Stomach smooth muscle (tissue), 2 donors: Measurements from ENCODE around the gene C1orf159.

ENCODE experiments used
- H3K27ac ChIP-seq: one replicate; pipeline ENCODE4 v1.7.0; 2013; ENCODE audit warnings: mild to moderate bottlenecking, low read length, inconsistent platforms
- H3K27me3 ChIP-seq, 2 donors: one replicate each; pipeline ENCODE4 v1.7.0; 2013; ENCODE audit warnings: low read length in 2 of 2; ENCODE audit not compliant: insufficient read depth in 2 of 2, control insufficient read depth in 1 of 2
- H3K36me3 ChIP-seq, 2 donors: one replicate each; pipeline ENCODE4 v1.7.0; 2013; ENCODE audit warnings: low read length in 2 of 2; ENCODE audit not compliant: control insufficient read depth in 2 of 2, insufficient read depth in 2 of 2
- H3K4me1 ChIP-seq: one replicate; pipeline ENCODE4 v1.7.0; 2013; ENCODE audit warnings: low read length; ENCODE audit not compliant: control insufficient read depth, insufficient read depth
- H3K4me3 ChIP-seq, 2 donors: one replicate each; pipeline ENCODE4 v1.7.0; 2013; ENCODE audit warnings: low read length in 2 of 2
- H3K9ac ChIP-seq, 2 donors: one replicate each; pipeline ENCODE4 v1.7.0; 2013; ENCODE audit warnings: low read length in 2 of 2, mild to moderate bottlenecking in 1 of 2
- H3K9me3 ChIP-seq, 2 donors: one replicate each; pipeline ENCODE4 v1.7.0; 2013; ENCODE audit warnings: low read length in 2 of 2; ENCODE audit not compliant: control insufficient read depth in 2 of 2
- donor health status: healthy.
- donor health status: Pancreatic carcinoma.

The C1orf159 gene

DNA sequence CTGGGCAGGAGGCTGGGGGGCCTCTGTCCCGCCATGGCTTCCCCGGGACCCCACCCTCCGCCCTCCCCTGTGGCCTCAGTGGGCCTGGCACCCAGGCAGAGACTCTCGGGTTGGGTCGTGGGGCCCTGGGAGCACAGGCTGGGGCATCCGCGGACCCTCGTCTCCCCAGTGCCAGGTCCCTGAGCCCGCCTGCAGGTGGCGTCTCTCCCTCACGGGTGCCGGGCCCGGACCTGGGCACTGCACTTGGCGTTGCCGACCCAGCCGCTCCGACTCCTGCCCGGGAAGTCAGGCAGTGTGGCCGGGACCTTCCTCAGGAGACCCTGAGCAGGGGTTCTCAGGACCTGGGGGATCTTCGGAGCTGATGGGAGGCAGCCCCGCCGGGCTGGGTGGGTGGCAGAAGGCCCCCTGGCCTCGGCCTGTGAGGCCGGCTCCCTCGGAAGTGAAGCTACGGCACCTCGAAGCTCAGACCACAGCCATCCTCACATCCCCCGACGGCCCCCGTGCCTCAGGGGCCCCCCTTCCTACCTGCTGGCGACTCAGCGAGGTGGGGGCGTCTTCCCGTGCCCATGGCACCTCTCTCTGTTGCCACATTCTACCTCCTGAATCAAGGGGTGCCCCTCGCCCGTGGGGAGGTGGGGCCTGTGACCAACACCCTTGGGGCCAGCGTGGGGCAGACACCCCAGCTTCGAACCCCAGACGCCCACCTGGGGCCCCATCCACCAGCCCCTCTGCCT lies 6.4 kb upstream of the C1orf159 start:
- peaks cover 4 to 17% of the 10 kb centered on the region in 2 donors for H3K27me3 ChIP-seq
- H3K4me3 ChIP-seq = peak overlapping the region; percentile 32 to 64
- peaks cover 16% of the 10 kb centered on the region for H3K4me1 ChIP-seq
- H3K9ac ChIP-seq = peak overlapping the region in 1 of 2 donors; percentile 60
- H3K9me3 ChIP-seq = peaks cover 0 to 4% of the 10 kb centered on the region in 2 donors
- no peak overlapping the region for H3K27ac ChIP-seq
- H3K36me3 ChIP-seq = no peaks in the 10 kb centered on the region

DNA sequence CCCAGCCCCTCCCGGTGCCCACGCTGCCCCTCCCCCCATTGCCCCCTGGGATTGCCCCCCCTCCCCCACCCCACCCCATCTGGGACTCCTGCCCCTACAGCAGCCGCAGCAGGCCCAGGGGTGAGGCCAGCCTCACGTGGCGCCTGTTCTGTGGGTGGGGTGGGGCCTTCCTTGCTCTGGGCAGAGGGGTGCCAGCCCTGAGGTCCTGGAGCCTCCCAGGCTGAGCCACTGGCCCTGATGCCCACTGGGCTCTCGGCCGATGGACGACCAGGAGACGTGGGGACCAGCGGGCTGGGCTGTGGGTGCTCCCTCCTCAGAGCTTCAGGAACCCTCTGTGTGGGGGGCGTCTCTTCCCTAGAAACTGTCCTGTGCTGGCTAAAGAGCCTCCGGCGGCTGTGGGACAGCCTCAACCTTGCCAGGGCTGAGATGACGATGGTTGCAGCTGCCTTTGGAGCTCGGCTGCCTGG lies 5.8 kb upstream of the C1orf159 start:
- Histone ChIP-seq H3K9ac (no peak overlapping the region), H3K4me3 (peak overlapping the region in 1 of 2 donors; percentile 64), H3K4me1 (peaks cover 17% of the 10 kb centered on the region), H3K27ac (no peak overlapping the region), H3K9me3 (peaks cover 0 to 4% of the 10 kb centered on the region in 2 donors), H3K36me3 (no peaks in the 10 kb centered on the region), H3K27me3 (peaks cover 4 to 18% of the 10 kb centered on the region in 2 donors)

DNA sequence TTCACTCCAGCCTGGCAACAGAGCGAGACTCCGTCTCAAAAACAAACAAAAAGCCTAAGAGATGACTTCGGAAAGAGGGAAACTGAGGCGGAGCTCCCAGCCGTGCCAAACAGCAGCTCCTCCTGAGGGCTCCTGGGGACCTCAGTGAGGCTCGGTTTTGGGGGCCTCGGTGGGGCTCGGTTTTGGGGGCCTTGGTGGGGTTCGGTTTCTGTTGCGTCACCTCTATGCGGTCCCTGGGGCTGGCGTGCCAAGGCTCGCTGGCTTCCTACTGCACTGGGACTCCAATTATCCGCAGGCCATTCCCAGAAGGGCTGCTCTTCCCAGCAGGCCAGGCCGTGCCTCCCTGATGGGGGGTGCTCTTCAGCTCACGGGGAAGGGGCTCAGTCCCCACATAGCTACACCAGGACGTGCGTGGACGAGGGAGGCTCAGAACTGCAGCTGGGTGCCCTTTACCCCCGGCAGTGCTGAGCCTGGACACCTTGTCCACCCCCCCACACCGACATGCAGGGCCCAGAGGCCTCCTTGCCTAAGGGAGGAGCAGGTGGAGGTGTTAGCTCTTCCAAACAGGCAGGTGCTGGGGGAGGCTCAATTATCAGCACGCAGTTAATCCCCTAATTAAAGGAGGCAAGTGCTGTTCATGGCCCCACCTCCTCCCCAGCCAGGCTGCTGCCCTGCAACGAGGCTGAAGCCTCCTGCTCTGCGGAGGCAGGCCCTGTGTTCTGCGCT lies 5.1 kb upstream of the C1orf159 start:
- H3K9ac ChIP-seq = no peak overlapping the region
- H3K27ac ChIP-seq = no peak overlapping the region
- H3K36me3 ChIP-seq = no peaks in the 10 kb centered on the region
- no peak overlapping the region for H3K4me3 ChIP-seq
- H3K27me3 ChIP-seq = peaks cover 4 to 18% of the 10 kb centered on the region in 2 donors
- H3K4me1 ChIP-seq = peaks cover 22% of the 10 kb centered on the region
- H3K9me3 ChIP-seq = peaks cover 0 to 4% of the 10 kb centered on the region in 2 donors

DNA sequence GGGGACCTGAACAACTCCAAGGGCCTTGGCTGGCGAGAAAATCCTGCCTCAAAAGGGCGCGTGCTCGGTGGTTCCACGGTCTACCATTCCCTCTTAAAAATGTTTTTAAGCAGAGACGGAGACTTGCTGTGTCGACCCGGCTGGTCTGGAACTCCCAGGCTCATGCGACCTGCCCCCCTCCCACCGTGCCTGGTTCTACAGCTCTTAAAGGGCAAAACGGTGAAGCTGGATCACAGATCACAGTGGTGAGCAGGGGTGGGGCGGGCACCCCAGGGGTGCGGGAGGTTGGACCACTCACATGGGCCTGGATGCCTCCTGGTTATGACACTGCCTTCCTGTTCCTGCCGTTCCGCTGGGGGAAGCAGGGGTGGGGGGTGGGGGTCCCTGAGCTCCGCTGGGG lies 4.2 kb upstream of the C1orf159 start:
- H3K27ac ChIP-seq = no peak overlapping the region
- H3K4me1 ChIP-seq = peaks cover 24% of the 10 kb centered on the region
- no peak overlapping the region for H3K4me3 ChIP-seq
- H3K27me3 ChIP-seq = peaks cover 4 to 18% of the 10 kb centered on the region in 2 donors
- H3K9me3 ChIP-seq = peaks cover 0 to 4% of the 10 kb centered on the region in 2 donors
- H3K9ac ChIP-seq = no peak overlapping the region
- no peaks in the 10 kb centered on the region for H3K36me3 ChIP-seq

DNA sequence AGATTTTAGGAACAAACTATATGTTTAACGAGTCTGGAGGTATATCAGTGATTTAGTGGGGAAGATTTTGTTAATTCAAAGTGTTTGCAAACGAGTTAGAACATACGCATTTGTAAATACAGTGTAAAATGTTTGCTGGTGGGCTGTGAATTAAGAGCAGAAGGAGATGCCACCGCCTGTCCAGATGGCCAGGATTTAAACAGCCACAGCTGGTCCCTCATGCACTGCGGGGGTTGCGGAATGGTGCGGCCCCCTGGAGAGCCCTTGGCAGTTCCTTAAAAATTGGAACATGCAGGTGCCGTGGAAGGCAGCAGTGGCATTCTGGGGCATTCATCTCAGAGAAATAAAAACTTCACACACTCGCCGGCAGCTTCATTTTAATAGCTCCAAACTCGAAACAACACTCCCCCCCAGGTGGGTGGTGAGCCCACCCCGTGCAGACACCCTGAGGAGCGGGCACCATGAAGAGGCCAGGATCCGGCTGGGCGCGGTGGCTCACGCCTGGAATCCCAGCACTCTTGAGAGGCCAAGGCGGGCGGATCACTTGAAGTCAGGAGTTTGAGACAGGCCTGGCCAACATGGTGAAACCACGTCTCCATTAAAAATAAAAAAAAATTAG lies 3.5 kb upstream of the C1orf159 start:
- H3K27ac ChIP-seq = no peak overlapping the region
- H3K27me3 ChIP-seq = peaks cover 4 to 18% of the 10 kb centered on the region in 2 donors
- peaks cover 0 to 4% of the 10 kb centered on the region in 2 donors for H3K9me3 ChIP-seq
- H3K4me3 ChIP-seq = no peak overlapping the region
- H3K36me3 ChIP-seq = no peaks in the 10 kb centered on the region
- H3K9ac ChIP-seq = no peak overlapping the region
- H3K4me1 ChIP-seq = peaks cover 28% of the 10 kb centered on the region

DNA sequence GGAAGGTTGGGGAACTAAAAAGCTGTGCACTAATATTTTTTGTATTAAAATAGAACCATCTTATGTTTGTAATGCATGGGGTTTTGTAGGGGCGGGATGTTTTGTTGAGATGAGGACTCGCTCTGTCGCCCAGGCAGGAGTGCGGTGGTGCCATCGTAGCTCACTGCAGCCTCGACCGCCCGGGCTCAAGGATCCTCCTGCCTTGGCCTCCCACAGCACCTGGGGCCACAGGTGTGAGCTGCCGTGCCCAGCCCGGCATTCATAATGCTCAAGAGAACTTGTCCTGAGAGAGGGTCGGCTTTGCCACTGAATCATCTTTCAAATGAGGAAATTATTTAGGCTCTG lies 3.0 kb upstream of the C1orf159 start:
- peaks cover 4 to 18% of the 10 kb centered on the region in 2 donors for H3K27me3 ChIP-seq
- H3K4me1 ChIP-seq = peaks cover 25% of the 10 kb centered on the region
- no peaks in the 10 kb centered on the region for H3K36me3 ChIP-seq
- no peak overlapping the region for H3K9ac ChIP-seq
- no peak overlapping the region for H3K27ac ChIP-seq
- no peak overlapping the region for H3K4me3 ChIP-seq
- H3K9me3 ChIP-seq = no peaks in the 10 kb centered on the region

DNA sequence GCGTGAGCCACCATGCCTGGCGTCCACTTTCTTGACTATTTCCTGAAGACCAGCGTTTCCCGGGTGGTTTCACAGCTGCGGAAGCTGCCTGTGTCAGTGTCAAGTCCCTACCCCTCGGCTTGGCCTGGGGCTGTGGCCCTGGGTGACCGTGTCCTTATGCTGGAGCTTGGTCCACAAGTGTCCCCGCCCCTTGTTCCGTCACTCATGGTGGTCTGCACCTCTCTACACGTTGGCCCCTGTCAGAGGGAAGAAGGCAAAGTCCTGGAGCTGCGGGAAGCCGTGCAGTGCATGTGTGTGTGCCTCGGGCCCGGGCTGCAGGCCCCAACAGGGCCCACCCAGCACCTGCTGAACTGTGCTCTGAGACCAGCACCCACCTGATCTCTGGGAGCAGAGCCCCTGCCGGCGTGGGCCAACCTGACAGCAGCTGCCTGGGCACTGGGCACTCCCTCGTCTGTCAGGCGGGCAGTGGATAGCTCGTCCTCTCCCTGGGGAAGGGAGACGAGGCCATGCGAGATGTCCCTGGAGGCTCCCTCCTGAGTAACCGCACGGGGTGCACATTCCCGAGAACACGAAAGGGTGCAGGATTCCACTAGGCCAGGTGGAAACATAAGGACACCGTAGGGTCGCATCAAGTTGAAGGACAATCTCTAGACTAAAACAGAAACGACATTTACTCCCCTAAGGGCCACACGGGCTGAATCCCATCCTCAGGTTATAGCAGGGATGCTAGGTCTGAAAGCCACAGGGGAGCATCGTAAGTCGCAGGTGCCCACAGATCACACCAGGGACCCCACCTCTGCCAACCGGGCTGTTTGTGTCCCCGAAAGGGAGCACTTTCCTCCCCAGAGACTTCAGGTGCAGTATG lies 2.4 kb upstream of the C1orf159 start:
- peaks cover 25% of the 10 kb centered on the region for H3K4me1 ChIP-seq
- no peak overlapping the region for H3K4me3 ChIP-seq
- H3K9ac ChIP-seq = no peak overlapping the region
- peaks cover 0 to 3% of the 10 kb centered on the region in 2 donors for H3K36me3 ChIP-seq
- peaks cover 0 to 2% of the 10 kb centered on the region in 2 donors for H3K9me3 ChIP-seq
- H3K27ac ChIP-seq = no peak overlapping the region
- peaks cover 4 to 15% of the 10 kb centered on the region in 2 donors for H3K27me3 ChIP-seq

DNA sequence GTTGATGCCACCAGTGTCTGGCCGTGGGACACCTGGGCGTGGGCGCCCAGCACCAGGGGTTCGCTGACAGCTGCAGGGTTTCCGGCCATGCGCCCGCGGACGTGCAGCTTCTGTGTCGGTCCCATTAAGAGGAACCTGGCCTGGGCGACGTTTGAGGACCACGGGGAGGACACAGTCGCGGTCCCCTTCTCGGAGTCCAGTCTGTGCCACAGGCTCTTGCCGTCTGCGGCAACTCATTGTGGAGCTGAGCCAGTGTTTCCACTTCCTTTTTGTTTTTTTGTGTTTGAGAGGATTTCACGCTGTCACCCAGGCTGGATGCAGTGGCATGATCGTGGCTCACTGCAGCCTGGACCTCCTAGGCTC lies 1.6 kb upstream of the C1orf159 start:
- H3K9ac ChIP-seq = no peak overlapping the region
- peaks cover 23% of the 10 kb centered on the region for H3K4me1 ChIP-seq
- H3K9me3 ChIP-seq = peaks cover 0 to 4% of the 10 kb centered on the region in 2 donors
- no peak overlapping the region for H3K27ac ChIP-seq
- no peak overlapping the region for H3K4me3 ChIP-seq
- peaks cover 4 to 15% of the 10 kb centered on the region in 2 donors for H3K27me3 ChIP-seq
- H3K36me3 ChIP-seq = peaks cover 0 to 5% of the 10 kb centered on the region in 2 donors

DNA sequence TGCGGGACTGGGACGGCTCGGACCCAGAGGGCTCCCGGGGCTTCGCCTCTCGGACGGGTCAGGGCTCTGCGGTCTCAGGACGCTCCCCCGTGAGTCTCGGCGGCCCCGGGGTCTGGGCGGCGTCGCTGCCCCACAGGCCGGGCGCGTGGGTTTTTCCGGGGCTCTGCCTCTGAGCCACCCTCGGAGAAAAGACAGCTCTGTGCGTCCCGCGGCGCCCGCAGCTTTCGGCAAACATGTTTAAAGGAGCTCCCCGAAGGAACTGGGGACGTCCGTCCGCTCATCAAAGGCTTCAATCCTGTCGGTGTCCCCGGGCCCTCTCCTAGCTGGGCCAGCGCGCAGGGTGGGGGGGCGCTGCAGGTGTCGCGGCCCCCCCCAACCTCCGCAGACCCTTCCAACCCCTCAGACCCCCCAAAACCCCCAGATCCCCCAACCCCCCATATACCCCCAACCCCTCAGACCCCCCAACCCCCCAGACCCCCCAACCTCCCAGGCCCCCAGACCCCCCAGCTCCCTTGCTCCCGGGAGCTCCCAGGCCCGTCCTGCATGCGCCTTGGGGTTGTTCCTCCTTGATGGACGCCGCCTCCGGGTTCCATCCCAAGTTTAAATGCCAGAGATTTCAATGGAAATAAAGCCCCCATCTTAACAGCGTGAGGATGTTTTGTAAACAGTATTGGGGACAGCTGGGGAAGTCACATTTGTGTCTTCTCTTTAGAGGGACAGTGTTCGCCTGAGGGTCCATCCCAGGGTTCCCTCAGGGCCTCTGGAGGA lies 996 bp upstream of the C1orf159 start:
- Histone ChIP-seq H3K27me3 (peaks cover 4 to 12% of the 10 kb centered on the region in 2 donors), H3K4me1 (peaks cover 18% of the 10 kb centered on the region), H3K4me3 (peak overlapping the region; percentile 32 to 74), H3K36me3 (peaks cover 0 to 7% of the 10 kb centered on the region in 2 donors), H3K9me3 (peaks cover 0 to 4% of the 10 kb centered on the region in 2 donors), H3K27ac (no peak overlapping the region), H3K9ac (peak overlapping the region in 1 of 2 donors; percentile 48)
